Measurements from ENCODE around the gene SIRT3. TPM values are rescaled to one million over a fixed set of nuclear protein-coding genes. Genes with fewer than 3 reads are reported as not detected.

The SIRT3 gene
- total and polyA plus RNA-seq, 3 donors from 2014 or later: 31.7 to 57.0 (median 43.6) TPM

DNA sequence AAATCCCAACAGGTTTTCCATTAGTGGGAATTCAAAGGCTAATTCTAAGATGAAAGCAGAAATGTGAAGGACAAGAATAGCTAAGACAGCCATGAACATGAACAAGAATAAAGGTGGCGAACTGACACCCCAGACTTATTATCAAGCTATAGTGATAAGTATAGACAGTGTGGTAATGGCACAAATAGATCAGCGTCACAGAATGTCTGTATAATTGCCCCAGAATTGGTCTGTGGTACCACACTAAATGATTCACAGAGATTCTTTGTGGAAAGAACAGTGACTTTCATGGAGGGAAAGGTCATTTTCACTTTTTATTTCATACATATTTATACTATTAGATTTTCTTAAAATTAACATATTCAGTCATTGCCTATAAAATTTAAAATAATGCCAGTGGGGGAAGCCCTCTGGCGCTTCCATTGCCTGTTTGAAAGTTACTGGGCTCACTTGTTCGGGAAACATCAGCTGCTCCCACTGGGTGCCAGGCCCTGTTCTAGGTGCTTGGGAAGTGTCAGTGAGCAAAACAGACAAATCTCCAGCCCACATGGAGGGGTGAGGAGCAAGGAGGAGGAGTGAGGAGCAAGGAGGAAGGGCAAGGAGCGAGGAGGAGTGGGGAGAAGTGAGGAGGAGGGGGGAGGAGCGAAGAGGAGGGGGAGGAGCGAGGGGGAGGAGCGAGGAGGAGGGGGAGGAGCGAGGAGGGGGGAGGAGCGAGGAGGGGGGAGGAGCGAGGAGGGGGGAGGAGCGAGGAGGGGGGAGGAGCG, 30.7 kb upstream of the SIRT3 start:
- WGBS, 2 donors: 71 to 80% methylated on average over 5 of the region's 13 CpGs
- Histone ChIP-seq H3K36me3 (ENCODE audit: low read depth, missing control alignments) (no peaks in the 10 kb centered on the region), H3K4me1 (no peaks in the 10 kb centered on the region), H3K27ac (no peak overlapping the region), H3K4me3 (no peak overlapping the region), H3K27me3 (no peaks in the 10 kb centered on the region), H3K9me3 (no peaks in the 10 kb centered on the region)
- intact Hi-C loops (cut with DNase I; ENCODE audit: low total_unique reads): no loop called here
- no peak for TF ChIP-seq CTCF (IDR thresholded peaks at IDR 0.05)
- no peak for TF ChIP-seq POLR2A (IDR thresholded peaks at IDR 0.05)
- DNase-seq: no peak

GRCh38 chr11:261624-262023, 25.5 kb upstream of the SIRT3 start:
- no peak overlapping the region for H3K27ac ChIP-seq
- no peak for TF ChIP-seq POLR2A (IDR thresholded peaks at IDR 0.05)
- no peak for TF ChIP-seq CTCF (IDR thresholded peaks at IDR 0.05)
- H3K27me3 ChIP-seq: no peaks in the 10 kb centered on the region
- H3K4me3 ChIP-seq: no peak overlapping the region
- no peaks in the 10 kb centered on the region for H3K36me3 ChIP-seq (ENCODE audit: low read depth, missing control alignments)
- no peaks in the 10 kb centered on the region for H3K4me1 ChIP-seq
- H3K9me3 ChIP-seq: no peaks in the 10 kb centered on the region
- no peak for DNase-seq
- 88 to 97% methylated on average over 4 of the region's 4 CpGs for WGBS, 2 donors
- intact Hi-C loops (cut with DNase I; ENCODE audit: low total_unique reads): no loop called here

DNA sequence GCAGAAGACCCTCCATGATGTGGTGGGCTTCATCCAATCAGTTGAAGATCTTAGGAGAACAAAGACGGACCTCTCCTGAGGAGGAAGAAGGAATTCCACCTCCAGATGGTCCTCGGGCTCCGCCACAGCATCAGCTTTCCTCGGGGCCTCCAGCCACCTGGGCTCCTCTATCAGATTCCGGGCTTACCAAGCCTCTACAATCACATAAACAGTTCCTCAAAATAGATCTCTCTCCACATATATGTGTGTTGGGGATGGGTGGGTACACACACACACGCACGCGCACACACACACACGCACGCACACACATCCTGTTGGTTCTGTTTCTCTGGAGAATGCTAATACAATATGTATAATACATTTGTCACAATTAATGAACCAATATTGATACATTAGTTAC, 23.3 kb upstream of the SIRT3 start:
- whole genome bisulfite sequencing, 2 donors: 79 to 84% methylated on average over 10 of the region's 10 CpGs
- no peak overlapping the region for H3K27ac ChIP-seq
- H3K9me3 ChIP-seq: no peaks in the 10 kb centered on the region
- H3K4me3 ChIP-seq: no peak overlapping the region
- no peaks in the 10 kb centered on the region for H3K27me3 ChIP-seq
- DNase-seq: no peak
- no peaks in the 10 kb centered on the region for H3K36me3 ChIP-seq (ENCODE audit: low read depth, missing control alignments)
- TF ChIP-seq CTCF (IDR thresholded peaks at IDR 0.05): no peak
- no peak for TF ChIP-seq POLR2A (IDR thresholded peaks at IDR 0.05)
- H3K4me1 ChIP-seq: no peaks in the 10 kb centered on the region
- intact Hi-C loops (cut with DNase I; ENCODE audit: low total_unique reads): no loop called here

GRCh38 chr11:257766-258493, 21.8 kb upstream of the SIRT3 start:
- no peak for DNase-seq
- intact Hi-C loops (cut with DNase I; ENCODE audit: low total_unique reads): no loop called here

More at GRCh38 chr11:257766-258493, 21.8 kb upstream of the SIRT3 start:
- WGBS, 2 donors: 83 to 84% methylated on average over 15 of the region's 15 CpGs
- no peaks in the 10 kb centered on the region for H3K9me3 ChIP-seq
- H3K27ac ChIP-seq: no peak overlapping the region
- H3K4me3 ChIP-seq: no peak overlapping the region
- no peaks in the 10 kb centered on the region for H3K4me1 ChIP-seq
- TF ChIP-seq POLR2A (IDR thresholded peaks at IDR 0.05): no peak
- no peak for TF ChIP-seq CTCF (IDR thresholded peaks at IDR 0.05)
- H3K36me3 ChIP-seq (ENCODE audit: low read depth, missing control alignments): no peaks in the 10 kb centered on the region
- no peaks in the 10 kb centered on the region for H3K27me3 ChIP-seq
